Aorta (tissue), 5 donors: ENCODE results near the gene KIR2DL1. TPM values are rescaled to one million over a fixed set of nuclear protein-coding genes. Genes with fewer than 3 reads are reported as not detected.
"Not testable (repeated sequence)": the region's sequence is repeated elsewhere in the genome, so short reads cannot be mapped to it uniquely, and the experiment has no call there.

Source experiments
- ATAC-seq: fragments of 200-7000 bp; cut with Tn5 transposase; one replicate; pipeline ENCODE4 v1.9.1; 2022; ENCODE audit warnings: moderate library complexity; ENCODE audit not compliant: low FRiP score
- DNase-seq, 2 donors: peaks; one replicate each; pipeline ENCODE4 v3.0.0-alpha.2; 2020
- H3K27ac ChIP-seq, 2 donors: one replicate each; pipeline ENCODE4 v1.5.1; 2013; ENCODE audit warnings: low read length in 2 of 2, mild to moderate bottlenecking in 2 of 2, moderate library complexity in 2 of 2, control low read depth in 1 of 2, inconsistent platforms in 1 of 2, low read depth in 1 of 2
- H3K27me3 ChIP-seq, 2 donors: one replicate each; pipeline ENCODE4 v1.6.1; 2013; ENCODE audit warnings: control low read depth in 1 of 2, low read length in 1 of 2, mild to moderate bottlenecking in 1 of 2, moderate library complexity in 1 of 2; ENCODE audit not compliant: insufficient read depth in 2 of 2, control insufficient read depth in 1 of 2
- H3K36me3 ChIP-seq, 2 donors: one replicate each; pipeline ENCODE4 v1.6.1; 2013; ENCODE audit warnings: control low read depth in 1 of 2, low read length in 1 of 2, mild to moderate bottlenecking in 1 of 2; ENCODE audit not compliant: insufficient read depth in 2 of 2, control insufficient read depth in 1 of 2
- H3K4me1 ChIP-seq, 2 donors: one replicate each; pipeline ENCODE4 v1.6.1; 2013; ENCODE audit warnings: low read length in 2 of 2, control low read depth in 1 of 2, mild to moderate bottlenecking in 1 of 2, moderate library complexity in 1 of 2; ENCODE audit not compliant: insufficient read depth in 2 of 2, control insufficient read depth in 1 of 2
- H3K4me3 ChIP-seq, 2 donors: one replicate each; pipeline ENCODE4 v1.5.1; 2013; ENCODE audit warnings: low read length in 2 of 2, control low read depth in 1 of 2, mild to moderate bottlenecking in 1 of 2
- H3K9me3 ChIP-seq: one replicate; pipeline ENCODE4 v1.6.1; 2013; ENCODE audit warnings: mild to moderate bottlenecking, low read length; ENCODE audit not compliant: control insufficient read depth
- WGBS, 2 donors: extraction: QIAGEN DNeasy Blood & Tissue Kit; methylation state at CpG; one replicate each; pipeline ENCODE4 v1.1.7; 2013; 5-methylcytosine and 5-hydroxymethylcytosine counted together
- intact Hi-C, 2 donors: fragments of 100-400 bp; cut with DNase I; formaldehyde crosslinking; loops; one replicate each; pipeline versions ENCODE4 v1.14.2 to v1.15.0; 2022
- long read RNA-seq, 2 donors: library from polyadenylated mRNA; unstranded; transcript quantifications; one replicate each; pipeline ENCODE4 v2.0.0, GENCODE V29; 2020 to 2021
- polyA plus RNA-seq, 2 donors: library from polyadenylated mRNA; stranded (reverse); fragments of 200-250 nt; gene quantifications; one replicate each; pipeline ENCODE4 v1.2.3, GENCODE V29; 2013
- total RNA-seq, 2 donors: library from RNA; stranded (reverse); fragmentation: NEBNext Ultra II Directional; extraction: Animal tissue kit (Norgen Biotek cat#: 25700); gene quantifications; one replicate each; pipeline ENCODE4 v1.2.1, GENCODE V29; 2021
- donor health status: healthy with polysubstance abuse.
- donor health status: Bipolar disorder and iron deficiency.
- donor health status: DM: no; HTN: no; CAD: no.
- donor health status: DM: no; HTN: no; CAD: no.
- donor health status: DM: yes; HTN: yes; CAD: no.

The KIR2DL1 gene
- total RNA-seq (not detected), polyA plus RNA-seq (not detected)
- long read RNA-seq, donor 1 = 0 reads
- long read RNA-seq, donor 2 = 0 reads

DNA sequence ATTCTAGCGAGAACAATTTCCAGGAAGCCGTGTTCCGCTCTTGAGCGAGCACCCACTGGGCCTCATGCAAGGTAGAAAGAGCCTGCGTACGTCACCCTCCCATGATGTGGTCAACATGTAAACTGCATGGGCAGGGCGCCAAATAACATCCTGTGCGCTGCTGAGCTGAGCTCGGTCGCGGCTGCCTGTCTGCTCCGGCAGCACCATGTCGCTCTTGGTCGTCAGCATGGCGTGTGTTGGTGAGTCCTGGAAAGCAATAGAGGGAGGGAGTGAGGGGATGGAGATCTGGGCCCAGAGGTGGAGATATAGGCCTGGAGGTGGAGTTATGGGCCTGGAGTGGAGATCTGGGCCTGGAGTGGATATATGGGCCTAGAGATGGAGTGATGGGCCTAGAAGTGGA lies at the start of gene KIR2DL1:
Gene KIR2DL1 (plus strand): TSS at position 148 of the 400 bp plus-strand sequence. CDS start 58 bp downstream, at position 206.
- H3K9me3 ChIP-seq, ATAC-seq, H3K36me3 ChIP-seq, H3K27me3 ChIP-seq, intact Hi-C loops, H3K4me3 ChIP-seq, DNase-seq, H3K4me1 ChIP-seq, H3K27ac ChIP-seq: not testable (repeated sequence)
- 89 to 93% methylated on average over 15 of the region's 15 CpGs for WGBS, 2 donors

DNA sequence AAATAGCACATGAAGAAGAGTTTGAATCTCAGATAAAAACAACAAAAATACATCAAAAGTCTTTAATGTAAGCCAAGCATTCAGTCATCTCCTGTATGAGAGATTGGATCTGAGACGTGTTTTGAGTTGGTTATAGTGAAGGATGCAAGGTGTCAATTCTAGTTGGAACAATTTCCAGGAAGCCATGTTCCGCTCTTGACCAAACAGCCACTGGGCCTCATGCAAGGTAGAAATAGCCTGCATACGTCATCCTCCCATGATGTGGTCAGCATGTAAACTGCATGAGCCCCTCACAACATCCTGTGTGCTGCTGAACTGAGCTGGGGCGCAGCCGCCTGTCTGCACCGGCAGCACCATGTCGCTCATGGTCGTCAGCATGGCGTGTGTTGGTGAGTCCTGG lies 45.5 kb upstream of the KIR2DL1 start, which contains the start of gene KIR3DL3:
Gene KIR3DL3 (plus strand): TSS at position 301 of the 400 bp plus-strand sequence. CDS start 55 bp downstream, at position 356.
- no peaks in the 10 kb centered on the region for H3K27me3 ChIP-seq
- intact Hi-C loops = no loop called here
- H3K27ac ChIP-seq = no peak within 1 kb of the TSS
- H3K9me3 ChIP-seq = no peaks in the 10 kb centered on the region
- 77 to 85% methylated on average over 9 of the region's 9 CpGs for WGBS, 2 donors
- no peaks in the 10 kb centered on the region for H3K36me3 ChIP-seq
- H3K4me1 ChIP-seq = no peaks in the 10 kb centered on the region
- no peak for ATAC-seq
- DNase-seq = no peak
- H3K4me3 ChIP-seq = no peak within 1 kb of the TSS

DNA sequence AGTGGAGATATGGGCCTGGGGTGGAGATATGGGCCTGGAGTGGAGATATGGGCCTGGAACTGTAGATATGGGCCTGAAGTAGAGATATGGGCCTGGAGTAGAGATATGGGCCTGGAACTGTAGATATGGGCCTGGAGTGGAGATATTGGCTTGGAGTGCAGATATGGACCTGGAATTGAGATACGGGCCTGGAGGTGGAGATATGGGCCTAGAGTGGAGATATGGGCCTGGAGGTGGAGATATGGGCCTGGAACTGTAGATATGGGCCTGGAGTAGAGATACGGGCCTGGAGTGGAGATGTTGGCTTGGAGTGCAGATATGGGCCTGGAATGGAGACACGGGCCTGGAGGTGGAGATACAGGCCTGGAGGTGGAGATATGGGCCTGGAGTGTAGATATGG lies 44.9 kb upstream of the KIR2DL1 start:
- Histone ChIP-seq H3K4me1 (no peaks in the 10 kb centered on the region), H3K4me3 (no peak overlapping the region), H3K36me3 (no peaks in the 10 kb centered on the region), H3K27me3 (no peaks in the 10 kb centered on the region), H3K9me3 (no peaks in the 10 kb centered on the region), H3K27ac (no peak overlapping the region)
- DNase-seq (no peak), ATAC-seq (no peak)
- WGBS, 2 donors = 58 to 62% methylated on average over 3 of the region's 3 CpGs
- intact Hi-C loops = no loop called here

DNA sequence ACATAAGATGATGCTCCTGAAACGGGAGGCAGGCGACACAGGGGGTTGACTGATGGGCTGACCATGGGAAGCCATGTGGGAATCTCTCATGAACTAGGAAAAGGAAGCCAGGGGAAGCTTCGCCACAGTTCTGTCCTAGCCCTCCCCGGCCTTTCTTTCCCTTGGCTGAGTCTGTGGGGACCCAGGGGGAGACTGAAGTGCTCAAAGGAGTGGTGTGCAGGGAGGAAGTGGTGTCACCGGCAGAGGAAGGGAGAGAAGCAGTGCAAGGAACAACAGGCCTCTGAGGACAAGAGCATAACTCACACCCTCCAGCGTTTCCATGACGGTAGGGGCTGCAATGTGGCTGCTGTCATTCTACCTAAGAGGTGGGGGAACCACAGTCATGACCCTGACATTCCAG lies 44.3 kb upstream of the KIR2DL1 start:
- Histone ChIP-seq H3K9me3 (no peaks in the 10 kb centered on the region), H3K27me3 (no peaks in the 10 kb centered on the region), H3K27ac (no peak overlapping the region), H3K36me3 (no peaks in the 10 kb centered on the region), H3K4me3 (no peak overlapping the region), H3K4me1 (no peaks in the 10 kb centered on the region)
- no peak for ATAC-seq
- no peak for DNase-seq
- intact Hi-C loops = no loop called here
- 68 to 78% methylated on average over 7 of the region's 7 CpGs for WGBS, 2 donors

DNA sequence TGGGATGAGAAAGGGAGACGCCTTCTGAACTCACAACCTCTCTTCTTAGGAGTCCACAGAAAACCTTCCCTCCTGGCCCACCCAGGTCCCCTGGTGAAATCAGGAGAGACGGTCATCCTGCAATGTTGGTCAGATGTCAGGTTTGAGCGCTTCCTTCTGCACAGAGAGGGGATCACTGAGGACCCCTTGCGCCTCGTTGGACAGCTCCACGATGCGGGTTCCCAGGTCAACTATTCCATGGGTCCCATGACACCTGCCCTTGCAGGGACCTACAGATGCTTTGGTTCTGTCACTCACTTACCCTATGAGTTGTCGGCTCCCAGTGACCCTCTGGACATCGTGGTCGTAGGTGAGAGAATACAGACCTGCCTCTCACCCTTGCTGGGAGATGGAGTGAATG lies 42.0 kb upstream of the KIR2DL1 start:
- WGBS, 2 donors = 66 to 72% methylated on average over 10 of the region's 10 CpGs
- no peaks in the 10 kb centered on the region for H3K4me1 ChIP-seq
- intact Hi-C loops = no loop called here

DNA sequence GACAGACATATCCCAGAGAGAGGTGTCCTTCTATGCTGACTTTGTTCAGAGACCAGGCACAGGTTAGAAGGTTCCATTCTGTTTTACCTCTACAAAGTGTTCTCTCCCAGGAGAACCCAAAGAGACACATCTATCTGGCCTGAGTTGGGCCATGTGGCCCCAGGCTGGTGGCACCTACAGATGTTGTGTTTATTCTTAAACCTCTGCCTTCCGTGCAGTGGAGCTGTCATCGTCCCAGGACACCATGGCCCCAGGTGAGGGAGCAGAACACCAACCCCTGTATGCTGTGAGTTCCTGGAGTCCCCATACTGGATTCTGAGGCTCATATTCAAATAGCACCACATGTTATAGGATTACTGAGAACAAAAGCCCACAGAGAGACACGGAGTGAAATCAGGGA lies 41.4 kb upstream of the KIR2DL1 start:
- H3K4me3 ChIP-seq = no peak overlapping the region
- H3K27me3 ChIP-seq = no peaks in the 10 kb centered on the region
- ATAC-seq = no peak
- H3K4me1 ChIP-seq = no peaks in the 10 kb centered on the region
- no peak for DNase-seq
- 53 to 54% methylated on average over 3 of the region's 3 CpGs for WGBS, 2 donors
- intact Hi-C loops = no loop called here
- H3K9me3 ChIP-seq = peaks cover 1% of the 10 kb centered on the region
- no peaks in the 10 kb centered on the region for H3K36me3 ChIP-seq
- no peak overlapping the region for H3K27ac ChIP-seq

More for the DNA sequence above, 42.0 kb upstream of the KIR2DL1 start:
- Histone ChIP-seq H3K9me3 (peaks cover 1% of the 10 kb centered on the region), H3K36me3 (no peaks in the 10 kb centered on the region), H3K4me3 (no peak overlapping the region), H3K27ac (no peak overlapping the region), H3K27me3 (no peaks in the 10 kb centered on the region)
- no peak for DNase-seq
- no peak for ATAC-seq

DNA sequence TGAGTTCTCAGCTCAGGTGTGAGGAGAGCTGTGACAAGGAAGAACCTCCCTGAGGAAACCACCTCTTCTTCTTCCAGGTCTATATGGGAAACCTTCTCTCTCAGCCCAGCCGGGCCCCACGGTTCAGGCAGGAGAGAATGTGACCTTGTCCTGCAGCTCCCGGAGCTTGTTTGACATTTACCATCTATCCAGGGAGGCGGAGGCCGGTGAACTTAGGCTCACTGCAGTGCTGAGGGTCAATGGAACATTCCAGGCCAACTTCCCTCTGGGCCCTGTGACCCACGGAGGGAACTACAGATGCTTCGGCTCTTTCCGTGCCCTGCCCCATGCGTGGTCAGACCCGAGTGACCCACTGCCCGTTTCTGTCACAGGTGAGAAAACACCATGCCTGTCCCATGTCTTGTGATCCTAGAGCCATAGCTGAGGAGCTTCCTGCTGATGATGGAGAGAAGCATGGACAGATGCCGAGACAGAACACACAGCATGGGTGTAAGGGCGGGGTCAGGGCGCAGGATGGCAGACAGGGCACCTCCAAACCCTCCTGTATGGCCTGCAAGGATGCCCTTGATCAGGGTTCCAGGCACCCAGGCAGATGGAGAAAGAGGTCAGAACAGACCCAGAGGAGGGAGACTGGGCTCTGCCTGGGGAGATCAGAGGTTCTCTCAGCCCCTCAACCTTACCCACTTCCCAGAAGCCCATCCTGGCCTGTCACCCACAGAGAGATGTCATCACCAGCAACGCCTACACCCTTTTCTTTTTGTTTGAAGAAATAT lies 40.0 kb upstream of the KIR2DL1 start:
- Histone ChIP-seq H3K4me1 (no peaks in the 10 kb centered on the region), H3K27ac (no peak overlapping the region), H3K9me3 (peaks cover 1% of the 10 kb centered on the region), H3K36me3 (no peaks in the 10 kb centered on the region), H3K4me3 (no peak overlapping the region), H3K27me3 (no peaks in the 10 kb centered on the region)
- DNase-seq = no peak
- 66 to 69% methylated on average over 15 of the region's 15 CpGs for WGBS, 2 donors
- ATAC-seq = no peak
- intact Hi-C loops = no loop called here

DNA sequence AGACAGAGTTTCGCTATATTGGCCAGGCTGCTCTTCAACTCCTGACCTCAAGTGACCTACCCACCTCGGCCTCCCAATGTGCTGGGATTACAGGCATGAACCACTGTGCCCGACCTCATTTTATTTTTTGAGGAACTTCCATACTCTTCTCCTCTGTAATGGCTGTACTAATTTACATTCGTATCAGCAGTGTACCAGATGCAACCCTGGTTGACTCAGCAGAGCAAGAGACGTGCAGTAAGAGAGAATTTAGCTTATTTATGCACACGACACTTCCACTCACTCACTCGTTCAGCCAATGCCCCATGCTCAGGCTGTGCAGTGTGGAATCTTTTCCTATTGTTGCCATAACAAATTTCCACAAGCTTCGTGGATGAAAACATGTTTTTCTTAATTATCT lies 38.4 kb upstream of the KIR2DL1 start:
- H3K4me1 ChIP-seq = no peaks in the 10 kb centered on the region
- H3K4me3 ChIP-seq = no peak overlapping the region
- DNase-seq = no peak
- WGBS, 2 donors = 52 to 56% methylated on average over 8 of the region's 8 CpGs
- H3K9me3 ChIP-seq = peaks cover 1% of the 10 kb centered on the region
- intact Hi-C loops = no loop called here
- no peak overlapping the region for H3K27ac ChIP-seq
- H3K36me3 ChIP-seq = no peaks in the 10 kb centered on the region
- ATAC-seq = no peak
- no peaks in the 10 kb centered on the region for H3K27me3 ChIP-seq

DNA sequence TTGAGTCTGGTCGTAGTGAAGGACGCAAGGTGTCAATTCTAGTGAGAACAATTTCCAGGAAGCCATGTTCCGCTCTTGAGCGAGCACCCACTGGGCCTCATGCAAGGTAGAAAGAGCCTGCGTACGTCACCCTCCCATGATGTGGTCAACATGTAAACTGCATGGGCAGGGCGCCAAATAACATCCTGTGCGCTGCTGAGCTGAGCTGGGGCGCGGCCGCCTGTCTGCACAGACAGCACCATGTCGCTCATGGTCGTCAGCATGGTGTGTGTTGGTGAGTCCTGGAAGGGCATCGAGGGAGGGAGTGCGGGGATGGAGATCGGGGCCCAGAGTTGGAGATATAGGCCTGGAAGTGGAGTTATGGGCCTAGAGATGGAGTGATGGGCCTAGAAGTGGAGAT lies 31.3 kb upstream of the KIR2DL1 start, which contains the start of gene KIR2DL3:
Gene KIR2DL3 (plus strand): TSS at position 208 of the 400 bp plus-strand sequence. CDS start 33 bp downstream, at position 241.
- H3K27me3 ChIP-seq, ATAC-seq, H3K36me3 ChIP-seq, DNase-seq, H3K4me1 ChIP-seq, H3K9me3 ChIP-seq, H3K27ac ChIP-seq, intact Hi-C loops, H3K4me3 ChIP-seq: not testable (repeated sequence)
- WGBS, 2 donors = 89% methylated on average over 14 to 16 of the region's 16 CpGs
